Renal cortex interstitium (tissue), 11 donors: Measurements from ENCODE around the gene NUAK2. TPM values are rescaled to one million over a fixed set of nuclear protein-coding genes. Genes with fewer than 3 reads are reported as not detected.
A peak's percentile ranks its signal among the peaks of the same experiment; 100 is the strongest.

ENCODE experiments used
- DNase-seq, 11 donors: peaks; one replicate each; pipeline ENCODE4 v3.0.0-alpha.2; 2013; ENCODE audit warnings: low read depth in 9 of 11, low spot score in 4 of 11; ENCODE audit errors: extremely low read depth in 1 of 11
- polyA plus RNA-seq, 3 donors: library from polyadenylated mRNA; unstranded; fragments of 120-200 nt; gene quantifications; one replicate each; pipeline ENCODE4 v1.2.1, GENCODE V29; 2013; ENCODE audit not compliant: insufficient read length in 3 of 3

NUAK2 gene
- polyA plus RNA-seq, 3 donors, result 8.0 to 14.9 (median 8.6) TPM

DNA sequence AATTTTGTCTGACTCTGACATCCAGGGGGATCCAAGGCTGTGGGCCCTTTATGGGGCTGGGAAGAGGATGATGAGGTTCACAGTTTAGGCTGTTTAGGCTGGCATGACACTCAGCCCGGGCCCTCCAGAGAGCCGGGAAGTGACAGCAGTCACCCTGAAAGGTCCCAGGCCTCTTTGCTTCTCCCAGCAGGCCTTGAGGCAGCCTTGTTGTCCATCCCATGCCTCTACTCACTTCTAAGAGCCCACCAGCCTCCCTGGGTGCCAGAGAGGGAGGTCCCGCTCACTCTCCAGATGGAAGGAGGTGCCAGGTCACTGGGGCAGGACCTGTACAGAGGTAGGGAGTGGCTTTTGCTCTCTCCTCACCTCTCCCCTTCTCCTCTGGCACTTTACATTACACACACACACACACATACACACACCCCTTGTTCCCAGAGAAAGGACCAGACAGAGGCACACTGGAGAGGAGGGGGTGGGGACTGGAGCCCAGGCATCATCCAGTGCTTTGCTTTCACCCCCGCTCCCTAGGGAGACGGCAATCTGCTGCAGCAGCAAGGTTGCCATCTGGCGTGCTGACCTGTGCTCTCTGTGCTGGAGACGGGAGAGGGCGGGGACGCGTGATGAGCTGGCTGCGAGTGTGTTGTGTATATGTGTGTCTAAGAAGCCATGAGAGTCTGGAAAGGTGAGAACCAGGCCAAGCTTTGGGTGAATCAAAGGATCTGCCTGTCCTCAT lies 30.6 kb upstream of the NUAK2 start:
- DNase-seq, result no peak

GRCh38 chr1:205350691-205351141 lies 29.2 kb upstream of the NUAK2 start:
- no peak for DNase-seq

DNA sequence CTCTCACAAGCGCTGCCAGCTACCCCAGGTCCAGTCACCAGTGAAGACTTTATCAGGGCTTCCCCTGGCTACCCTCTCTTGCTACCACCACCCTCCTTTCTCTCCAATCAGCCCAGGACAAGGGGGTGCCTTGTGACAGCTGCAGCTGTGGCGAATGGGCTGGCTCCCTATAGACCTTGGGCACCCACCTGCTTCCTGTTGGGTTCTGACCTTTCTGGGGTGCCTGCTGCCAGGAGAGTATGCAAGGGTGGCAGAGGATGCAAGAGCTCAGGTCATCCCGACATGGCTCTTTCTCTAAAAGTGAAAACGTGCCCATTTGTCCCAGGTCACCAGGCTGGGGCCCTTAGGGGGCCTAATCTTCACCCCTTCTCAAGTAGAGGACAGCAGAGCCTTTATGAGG lies 28.6 kb upstream of the NUAK2 start:
- DNase-seq, result no peak

GRCh38 chr1:205348554-205349487 lies 27.3 kb upstream of the NUAK2 start:
- DNase-seq, result no peak

- no peak for DNase-seq
Measured at GRCh38 chr1:205346956-205347574, 25.5 kb upstream of the NUAK2 start.

GRCh38 chr1:205345761-205346160 lies 24.2 kb upstream of the NUAK2 start:
- no peak for DNase-seq

- DNase-seq, result peak in 1 of 11 donors; percentile 33
Measured at GRCh38 chr1:205344066-205344928, 22.8 kb upstream of the NUAK2 start.

DNA sequence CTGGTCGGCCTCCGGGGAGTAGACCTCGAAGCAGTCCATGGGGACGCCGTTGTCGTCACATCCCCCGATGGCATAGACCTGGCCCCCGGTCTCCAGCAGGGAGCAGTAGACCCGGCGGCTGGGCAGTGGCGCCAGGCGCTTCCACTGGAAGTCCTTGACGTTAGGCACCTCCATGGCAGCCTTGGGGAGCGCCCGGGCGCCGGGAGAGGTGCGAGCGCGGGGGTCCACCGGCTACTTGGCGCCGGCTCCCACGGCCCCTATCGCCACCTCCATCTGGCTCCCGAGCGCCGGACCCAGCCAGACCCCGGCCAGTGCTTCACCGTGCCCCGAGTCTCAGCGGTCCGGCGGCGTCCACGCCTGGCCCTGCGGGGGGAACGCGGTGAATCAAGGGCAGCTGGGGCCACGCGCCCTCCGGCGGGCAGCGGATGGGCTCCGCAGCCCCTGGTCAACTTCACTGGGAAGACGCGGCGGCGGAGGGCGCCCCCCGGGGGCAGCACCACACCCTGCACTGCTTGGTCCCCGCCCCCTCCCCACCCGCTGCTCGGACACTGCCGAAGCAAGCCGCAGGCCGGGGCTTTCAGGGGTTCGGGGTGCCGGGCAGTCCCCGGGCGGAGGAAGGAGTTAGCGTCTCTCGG lies 22.0 kb upstream of the NUAK2 start:
- DNase-seq, result no peak

DNA sequence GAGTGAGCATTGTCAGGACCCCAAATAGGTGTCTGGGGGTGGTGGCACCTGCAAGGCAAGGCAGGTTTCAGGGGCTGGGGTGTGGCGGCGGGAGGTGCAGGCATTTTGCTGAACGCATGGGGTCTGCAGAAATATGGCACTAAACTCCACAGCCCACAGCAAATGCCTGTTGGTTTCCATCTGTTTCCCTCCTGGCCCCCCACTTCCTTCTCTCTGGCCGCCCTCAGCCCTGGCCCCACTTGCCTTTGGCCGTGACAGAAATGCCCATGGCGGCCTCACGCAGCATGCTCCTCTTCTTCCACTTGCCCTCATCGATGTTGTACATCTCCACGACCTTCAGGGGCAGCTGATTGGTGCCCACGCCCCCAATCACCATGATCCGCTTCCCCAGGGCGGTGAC lies 21.4 kb upstream of the NUAK2 start:
- DNase-seq, result no peak

DNA sequence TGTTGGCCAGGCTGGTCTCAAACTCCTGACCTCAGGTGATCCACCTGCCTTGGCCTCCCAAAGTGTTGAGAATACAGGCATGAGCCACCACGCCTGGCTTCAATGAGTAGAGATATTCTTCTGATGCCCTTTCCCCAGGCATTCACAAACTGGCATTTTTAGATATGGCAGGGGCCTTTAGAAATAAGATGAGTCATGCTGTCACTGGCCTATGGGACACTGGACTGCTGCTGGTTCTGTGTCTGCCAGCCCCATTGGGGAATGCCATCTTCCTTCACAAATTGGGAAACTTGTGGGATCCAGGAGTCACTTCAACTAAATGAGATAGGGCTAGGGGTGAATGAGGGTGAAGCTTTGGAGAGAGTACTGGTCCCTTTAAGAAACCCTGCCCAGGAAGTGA lies 19.1 kb upstream of the NUAK2 start:
- DNase-seq, result no peak

DNA sequence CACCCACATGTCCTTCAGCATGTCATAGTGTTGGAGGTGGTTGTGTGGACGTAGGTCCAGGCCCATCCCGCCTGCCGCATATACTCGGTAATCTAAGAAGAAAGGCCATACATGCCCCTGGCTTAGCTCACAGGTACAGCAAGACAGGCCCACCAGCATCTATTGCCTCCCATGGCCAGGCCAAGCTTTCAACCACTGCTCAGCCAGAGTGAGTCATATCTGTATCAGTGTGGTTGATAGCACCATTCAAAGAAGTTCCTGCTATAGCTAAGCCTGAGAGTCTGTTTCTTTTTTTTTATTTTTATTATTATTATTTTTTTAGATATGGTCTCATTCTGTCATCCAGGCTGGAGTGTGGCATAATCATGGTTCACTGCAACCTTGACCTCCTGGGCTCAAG lies 18.2 kb upstream of the NUAK2 start:
- no peak for DNase-seq

DNA sequence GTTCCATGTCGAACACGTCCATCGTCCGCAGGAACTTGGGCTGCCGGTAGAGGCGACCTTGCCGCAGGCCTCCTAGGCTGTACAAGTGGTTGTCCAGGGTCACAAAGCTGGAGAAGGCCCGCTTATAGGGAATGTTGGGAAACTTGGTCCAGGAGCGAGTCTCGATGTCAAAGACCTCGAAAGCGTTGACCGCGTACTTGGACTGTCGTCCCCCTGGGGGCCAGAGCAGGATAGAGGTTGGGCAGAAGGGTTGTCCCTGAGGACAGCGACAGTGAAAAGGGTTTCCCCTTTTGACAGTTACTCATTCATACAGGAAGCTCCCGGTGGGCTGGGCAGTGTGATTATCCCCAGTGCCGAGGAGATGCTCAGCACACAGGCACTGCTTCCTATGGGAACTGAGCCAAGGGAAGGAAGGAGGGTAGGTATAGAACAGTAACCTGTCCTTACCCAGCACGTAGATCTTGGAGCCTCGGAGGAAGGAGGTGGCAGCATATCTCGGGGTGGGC lies 17.7 kb upstream of the NUAK2 start:
- no peak for DNase-seq

GRCh38 chr1:205338011-205338410 lies 16.5 kb upstream of the NUAK2 start:
- DNase-seq, result no peak

GRCh38 chr1:205337481-205337880 lies 15.9 kb upstream of the NUAK2 start:
- no peak for DNase-seq

- DNase-seq, result peak in 9 of 11 donors; percentile 61 to 82 (median 75)
Measured at GRCh38 chr1:205335692-205336091, 14.1 kb upstream of the NUAK2 start.

DNA sequence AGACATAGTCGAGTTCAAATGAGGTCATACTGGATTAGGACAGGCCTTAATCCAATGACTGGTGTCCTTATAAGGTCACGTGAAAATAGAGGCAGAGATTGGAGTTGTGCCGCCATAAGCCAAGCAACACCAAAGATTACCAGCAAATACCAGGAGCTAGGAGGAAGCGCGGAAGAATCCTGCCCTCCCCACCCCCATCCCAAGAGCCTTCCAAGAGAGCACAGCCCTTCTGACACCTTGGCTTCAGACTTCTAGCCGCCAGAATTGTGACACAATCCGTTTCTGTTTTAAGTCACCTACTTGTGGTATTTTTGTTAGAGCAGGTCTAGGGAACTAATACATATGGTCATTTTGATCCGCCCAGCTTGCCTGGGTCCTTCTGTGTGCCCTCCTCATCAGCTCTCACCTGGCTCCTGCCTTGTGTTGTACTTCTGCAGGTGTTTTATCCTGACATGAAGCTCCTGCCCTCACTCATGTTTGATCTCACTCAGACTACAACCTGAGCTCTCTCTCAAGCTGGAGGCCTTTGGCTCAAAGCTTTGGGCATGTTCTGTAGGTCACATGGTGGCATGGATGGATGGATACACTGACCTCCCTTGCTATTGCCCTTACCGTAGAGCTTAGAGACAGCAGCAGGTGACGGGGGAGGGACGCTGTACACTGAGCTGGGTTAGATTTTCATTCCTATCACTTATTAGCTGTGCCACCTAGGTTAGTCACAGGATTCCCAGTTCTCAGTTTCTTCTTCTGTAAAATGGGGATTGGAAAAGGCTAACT lies 10.7 kb upstream of the NUAK2 start:
- DNase-seq, result no peak

DNA sequence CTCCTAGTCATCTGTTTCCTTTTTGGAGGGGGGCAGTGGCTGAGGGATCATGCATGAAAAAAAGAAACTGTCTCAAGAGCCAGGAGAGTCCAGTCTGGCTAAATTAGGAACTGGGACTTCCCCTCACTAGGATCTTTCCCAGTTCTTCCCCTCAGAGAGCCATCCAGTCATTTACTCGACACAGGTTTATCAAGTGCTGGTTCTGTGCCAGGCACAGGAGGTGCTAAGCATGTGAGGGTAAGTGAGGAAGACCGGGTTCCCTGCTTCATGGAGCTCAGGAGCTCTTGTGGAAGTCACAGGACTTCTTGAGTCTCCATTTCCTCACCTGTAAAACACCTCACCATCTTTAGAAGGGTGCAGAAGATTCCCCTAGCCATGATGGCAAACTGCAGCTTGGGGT lies 8.6 kb upstream of the NUAK2 start:
- DNase-seq, result no peak

- no peak for DNase-seq
Measured at GRCh38 chr1:205329719-205330118, 8.2 kb upstream of the NUAK2 start.
